ENCODE data around the gene RLBP1.

RLBP1 gene

DNA sequence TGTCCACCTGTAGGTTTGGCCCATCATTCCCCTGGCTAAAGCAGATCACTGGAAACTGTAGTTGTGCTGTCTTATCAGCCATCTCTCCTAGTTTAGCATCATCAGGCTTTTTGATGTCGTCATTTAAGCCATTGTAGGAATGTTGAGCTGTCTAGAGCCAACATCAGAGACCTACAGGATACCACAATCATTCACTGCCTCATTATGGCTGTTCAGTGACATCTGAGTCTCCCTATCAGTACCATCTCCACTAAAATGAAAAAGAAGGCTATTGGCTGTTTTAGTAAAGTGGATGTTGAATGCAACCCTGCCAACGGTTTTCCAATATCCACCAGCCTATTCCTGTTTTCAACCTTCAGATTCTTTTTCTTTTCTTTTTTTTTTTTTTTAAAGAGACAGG lies 29.2 kb downstream of the RLBP1 start:
- TF ChIP-seq RAD21 (IDR thresholded peaks at IDR 0.05; ENCODE audit: low read depth): no peak

DNA sequence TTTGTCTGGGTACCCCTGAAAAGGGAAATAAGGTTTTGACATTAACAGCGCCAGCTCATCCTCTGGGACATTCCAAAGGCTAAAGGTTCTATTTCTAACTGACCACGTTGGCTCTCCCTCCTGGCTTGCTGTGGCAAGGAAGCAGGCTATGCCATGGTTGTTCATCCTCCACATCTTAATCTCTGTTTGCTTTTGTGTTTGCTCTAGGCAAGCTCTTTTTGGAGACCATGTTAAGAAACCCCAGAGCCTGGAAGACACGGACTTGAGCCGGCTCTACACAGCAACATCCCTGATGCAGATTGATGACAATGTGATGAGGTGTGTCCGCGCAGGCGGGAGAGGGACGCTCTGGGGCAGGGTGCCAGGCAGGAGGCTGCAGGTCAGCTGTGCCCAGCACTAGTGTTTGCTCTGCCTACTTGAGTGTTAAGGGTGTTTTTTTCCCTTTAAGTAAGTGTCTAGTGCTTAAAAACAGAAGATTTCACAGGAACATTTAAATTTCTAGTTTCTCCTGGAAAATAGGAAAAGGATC lies 33.3 kb downstream of the RLBP1 start:
- no peak for TF ChIP-seq CREB1 (IDR thresholded peaks at IDR 0.05; ENCODE audit: low read depth)
- no peak for TF ChIP-seq TAF1 (IDR thresholded peaks at IDR 0.05; ENCODE audit: low read depth)
- TF ChIP-seq, protein P1, sequence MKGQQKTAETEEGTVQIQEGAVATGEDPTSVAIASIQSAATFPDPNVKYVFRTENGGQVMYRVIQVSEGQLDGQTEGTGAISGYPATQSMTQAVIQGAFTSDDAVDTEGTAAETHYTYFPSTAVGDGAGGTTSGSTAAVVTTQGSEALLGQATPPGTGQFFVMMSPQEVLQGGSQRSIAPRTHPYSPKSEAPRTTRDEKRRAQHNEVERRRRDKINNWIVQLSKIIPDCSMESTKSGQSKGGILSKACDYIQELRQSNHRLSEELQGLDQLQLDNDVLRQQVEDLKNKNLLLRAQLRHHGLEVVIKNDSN (IDR thresholded peaks at IDR 0.05): no peak
- no peak for TF ChIP-seq YY1 (IDR thresholded peaks at IDR 0.05; ENCODE audit: low read depth)
- TF ChIP-seq, protein P2, sequence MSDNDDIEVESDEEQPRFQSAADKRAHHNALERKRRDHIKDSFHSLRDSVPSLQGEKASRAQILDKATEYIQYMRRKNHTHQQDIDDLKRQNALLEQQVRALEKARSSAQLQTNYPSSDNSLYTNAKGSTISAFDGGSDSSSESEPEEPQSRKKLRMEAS (IDR thresholded peaks at IDR 0.05): no peak
- no peak for TF ChIP-seq EGR1 (IDR thresholded peaks at IDR 0.05)
- no peak for TF ChIP-seq RAD21 (IDR thresholded peaks at IDR 0.05; ENCODE audit: low read depth)
- TF ChIP-seq ZBTB7A (IDR thresholded peaks at IDR 0.05; ENCODE audit: low read depth): no peak
- no peak for TF ChIP-seq FOXM1 (IDR thresholded peaks at IDR 0.05; ENCODE audit: borderline replicate concordance, low read depth)
- no peak for TF ChIP-seq TEAD4 (IDR thresholded peaks at IDR 0.05)
- TF ChIP-seq NFIC (IDR thresholded peaks at IDR 0.05): no peak
- TF ChIP-seq CEBPB (IDR thresholded peaks at IDR 0.05): no peak
- TF ChIP-seq, protein P3, sequence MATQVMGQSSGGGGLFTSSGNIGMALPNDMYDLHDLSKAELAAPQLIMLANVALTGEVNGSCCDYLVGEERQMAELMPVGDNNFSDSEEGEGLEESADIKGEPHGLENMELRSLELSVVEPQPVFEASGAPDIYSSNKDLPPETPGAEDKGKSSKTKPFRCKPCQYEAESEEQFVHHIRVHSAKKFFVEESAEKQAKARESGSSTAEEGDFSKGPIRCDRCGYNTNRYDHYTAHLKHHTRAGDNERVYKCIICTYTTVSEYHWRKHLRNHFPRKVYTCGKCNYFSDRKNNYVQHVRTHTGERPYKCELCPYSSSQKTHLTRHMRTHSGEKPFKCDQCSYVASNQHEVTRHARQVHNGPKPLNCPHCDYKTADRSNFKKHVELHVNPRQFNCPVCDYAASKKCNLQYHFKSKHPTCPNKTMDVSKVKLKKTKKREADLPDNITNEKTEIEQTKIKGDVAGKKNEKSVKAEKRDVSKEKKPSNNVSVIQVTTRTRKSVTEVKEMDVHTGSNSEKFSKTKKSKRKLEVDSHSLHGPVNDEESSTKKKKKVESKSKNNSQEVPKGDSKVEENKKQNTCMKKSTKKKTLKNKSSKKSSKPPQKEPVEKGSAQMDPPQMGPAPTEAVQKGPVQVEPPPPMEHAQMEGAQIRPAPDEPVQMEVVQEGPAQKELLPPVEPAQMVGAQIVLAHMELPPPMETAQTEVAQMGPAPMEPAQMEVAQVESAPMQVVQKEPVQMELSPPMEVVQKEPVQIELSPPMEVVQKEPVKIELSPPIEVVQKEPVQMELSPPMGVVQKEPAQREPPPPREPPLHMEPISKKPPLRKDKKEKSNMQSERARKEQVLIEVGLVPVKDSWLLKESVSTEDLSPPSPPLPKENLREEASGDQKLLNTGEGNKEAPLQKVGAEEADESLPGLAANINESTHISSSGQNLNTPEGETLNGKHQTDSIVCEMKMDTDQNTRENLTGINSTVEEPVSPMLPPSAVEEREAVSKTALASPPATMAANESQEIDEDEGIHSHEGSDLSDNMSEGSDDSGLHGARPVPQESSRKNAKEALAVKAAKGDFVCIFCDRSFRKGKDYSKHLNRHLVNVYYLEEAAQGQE (IDR thresholded peaks at IDR 0.05; ENCODE audit: low read depth): no peak
- TF ChIP-seq EP300 (IDR thresholded peaks at IDR 0.05; ENCODE audit: borderline replicate concordance): no peak

DNA sequence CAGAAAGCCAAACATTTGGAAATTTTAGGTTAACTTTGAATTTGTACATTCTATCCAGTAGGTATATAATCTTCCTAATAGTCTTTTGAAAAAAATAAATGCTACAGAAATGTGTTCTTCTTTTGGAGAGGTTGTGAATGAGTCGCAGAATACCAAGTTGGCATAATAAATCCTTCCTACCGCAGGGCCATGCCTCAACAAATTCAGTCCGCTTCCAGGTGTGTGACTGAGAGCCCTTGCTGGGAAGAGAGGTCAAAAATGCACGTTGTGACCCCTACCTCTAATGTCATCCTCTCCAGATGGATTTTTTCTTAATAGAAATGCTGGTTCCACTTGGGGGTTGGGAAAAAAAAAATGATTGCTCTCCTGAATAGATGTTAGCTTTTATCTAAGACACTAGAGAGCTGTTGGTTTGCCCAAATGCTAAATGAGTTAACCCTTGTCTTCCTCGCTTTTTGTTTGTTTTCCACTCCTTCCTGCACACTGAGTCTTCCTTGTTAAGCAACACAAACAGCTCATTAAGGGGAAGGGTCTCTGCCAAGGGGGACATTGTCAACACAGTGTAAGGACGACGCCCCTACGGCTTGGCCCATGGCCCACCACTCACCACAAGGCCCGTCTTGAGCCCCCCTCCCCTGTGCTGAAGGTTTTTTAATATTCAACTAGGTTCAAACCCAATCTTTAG lies 33.9 kb downstream of the RLBP1 start:
- TF ChIP-seq RAD21 (IDR thresholded peaks at IDR 0.05; ENCODE audit: low read depth) (no peak), CREB1 (IDR thresholded peaks at IDR 0.05; ENCODE audit: low read depth) (no peak), FOXM1 (IDR thresholded peaks at IDR 0.05; ENCODE audit: borderline replicate concordance, low read depth) (no peak)
- TF ChIP-seq, protein P2 (IDR thresholded peaks at IDR 0.05): no peak

DNA sequence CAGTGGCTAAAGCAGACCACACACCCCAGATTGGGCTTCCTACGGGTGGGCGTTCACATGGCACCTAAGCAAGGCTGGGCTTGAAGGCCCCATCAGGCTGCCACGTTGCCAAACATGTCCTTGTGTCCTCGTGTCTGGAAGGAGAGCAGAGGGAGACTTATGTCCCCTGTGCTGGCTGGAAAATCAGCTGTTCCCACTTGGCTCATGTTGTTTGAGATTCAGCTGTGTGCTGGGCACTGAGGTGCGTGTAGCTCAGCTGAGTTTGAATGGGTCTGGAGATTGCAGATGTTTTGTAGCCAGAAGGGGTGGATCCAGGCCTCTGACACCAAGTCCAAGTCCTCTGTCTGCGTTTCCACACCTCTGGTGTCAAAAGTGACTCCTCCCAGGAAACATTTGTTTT lies 34.6 kb downstream of the RLBP1 start:
- TF ChIP-seq, protein P1 (IDR thresholded peaks at IDR 0.05): no peak
- no peak for TF ChIP-seq TEAD4 (IDR thresholded peaks at IDR 0.05)
- TF ChIP-seq, protein P2 (IDR thresholded peaks at IDR 0.05): no peak
- no peak for TF ChIP-seq YY1 (IDR thresholded peaks at IDR 0.05; ENCODE audit: low read depth)
- TF ChIP-seq TAF1 (IDR thresholded peaks at IDR 0.05; ENCODE audit: low read depth): no peak
- TF ChIP-seq EGR1 (IDR thresholded peaks at IDR 0.05): no peak
- TF ChIP-seq NFIC (IDR thresholded peaks at IDR 0.05): no peak
- no peak for TF ChIP-seq RAD21 (IDR thresholded peaks at IDR 0.05; ENCODE audit: low read depth)
- no peak for TF ChIP-seq ZBTB7A (IDR thresholded peaks at IDR 0.05; ENCODE audit: low read depth)
- TF ChIP-seq, protein P3 (IDR thresholded peaks at IDR 0.05; ENCODE audit: low read depth): no peak
- TF ChIP-seq FOXM1 (IDR thresholded peaks at IDR 0.05; ENCODE audit: borderline replicate concordance, low read depth): no peak
- TF ChIP-seq EP300 (IDR thresholded peaks at IDR 0.05; ENCODE audit: borderline replicate concordance): no peak
- no peak for TF ChIP-seq TCF12 (IDR thresholded peaks at IDR 0.05; ENCODE audit: low read depth)
- no peak for TF ChIP-seq CEBPB (IDR thresholded peaks at IDR 0.05)
- no peak for TF ChIP-seq CREB1 (IDR thresholded peaks at IDR 0.05; ENCODE audit: low read depth)

DNA sequence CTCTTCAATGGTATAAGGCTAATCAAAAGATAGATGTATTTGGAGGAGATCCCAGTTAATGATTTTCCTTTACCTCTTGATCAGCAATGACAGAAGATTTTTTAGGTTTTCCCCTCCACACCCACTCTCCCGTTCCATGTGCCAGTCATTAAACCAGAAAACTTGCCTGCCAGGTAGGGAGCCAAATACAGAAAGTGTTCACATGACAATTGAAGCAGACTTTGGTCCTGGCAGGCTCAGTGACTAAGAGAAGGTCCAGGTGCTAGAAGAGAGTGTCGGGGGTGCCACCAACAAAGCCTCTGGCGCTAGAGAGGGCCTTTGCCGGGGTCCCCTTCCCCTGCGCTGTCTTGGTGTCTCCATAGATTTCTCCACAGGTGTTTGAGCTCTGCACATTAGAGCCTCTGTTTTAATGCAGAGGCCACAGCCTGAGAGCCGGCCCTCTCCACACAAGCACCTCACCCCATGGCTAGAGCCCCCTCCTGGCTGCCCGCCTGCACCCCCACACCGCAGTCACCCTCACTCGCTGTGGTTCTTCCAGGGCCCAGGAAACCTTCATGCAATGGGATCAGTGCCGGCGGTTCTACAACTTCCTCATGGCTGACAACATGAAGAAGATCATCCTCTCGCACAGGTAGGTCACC lies 36.4 kb downstream of the RLBP1 start:
- TF ChIP-seq, protein P1 (IDR thresholded peaks at IDR 0.05): no peak
- no peak for TF ChIP-seq CREB1 (IDR thresholded peaks at IDR 0.05; ENCODE audit: low read depth)
- no peak for TF ChIP-seq CEBPB (IDR thresholded peaks at IDR 0.05)
- no peak for TF ChIP-seq FOXM1 (IDR thresholded peaks at IDR 0.05; ENCODE audit: borderline replicate concordance, low read depth)
- TF ChIP-seq TCF12 (IDR thresholded peaks at IDR 0.05; ENCODE audit: low read depth): no peak
- TF ChIP-seq ZBTB7A (IDR thresholded peaks at IDR 0.05; ENCODE audit: low read depth): no peak
- TF ChIP-seq YY1 (IDR thresholded peaks at IDR 0.05; ENCODE audit: low read depth): no peak
- no peak for TF ChIP-seq TEAD4 (IDR thresholded peaks at IDR 0.05)
- TF ChIP-seq EGR1 (IDR thresholded peaks at IDR 0.05): no peak
- TF ChIP-seq EP300 (IDR thresholded peaks at IDR 0.05; ENCODE audit: borderline replicate concordance): no peak
- TF ChIP-seq, protein P2 (IDR thresholded peaks at IDR 0.05): no peak
- no peak for TF ChIP-seq RAD21 (IDR thresholded peaks at IDR 0.05; ENCODE audit: low read depth)
- TF ChIP-seq, protein P3 (IDR thresholded peaks at IDR 0.05; ENCODE audit: low read depth): no peak
- TF ChIP-seq TAF1 (IDR thresholded peaks at IDR 0.05; ENCODE audit: low read depth): no peak
- no peak for TF ChIP-seq NFIC (IDR thresholded peaks at IDR 0.05)

All from Ishikawa (cell line).